NCI-H128 (cell line): ENCODE data around the gene LRWD1.

Source experiments
- DNase-seq: peaks from one replicate; lab custom pipeline; 2025; ENCODE audit not compliant: unreplicated experiment; lab: John Stamatoyannopoulos, UW

LRWD1 gene

DNA sequence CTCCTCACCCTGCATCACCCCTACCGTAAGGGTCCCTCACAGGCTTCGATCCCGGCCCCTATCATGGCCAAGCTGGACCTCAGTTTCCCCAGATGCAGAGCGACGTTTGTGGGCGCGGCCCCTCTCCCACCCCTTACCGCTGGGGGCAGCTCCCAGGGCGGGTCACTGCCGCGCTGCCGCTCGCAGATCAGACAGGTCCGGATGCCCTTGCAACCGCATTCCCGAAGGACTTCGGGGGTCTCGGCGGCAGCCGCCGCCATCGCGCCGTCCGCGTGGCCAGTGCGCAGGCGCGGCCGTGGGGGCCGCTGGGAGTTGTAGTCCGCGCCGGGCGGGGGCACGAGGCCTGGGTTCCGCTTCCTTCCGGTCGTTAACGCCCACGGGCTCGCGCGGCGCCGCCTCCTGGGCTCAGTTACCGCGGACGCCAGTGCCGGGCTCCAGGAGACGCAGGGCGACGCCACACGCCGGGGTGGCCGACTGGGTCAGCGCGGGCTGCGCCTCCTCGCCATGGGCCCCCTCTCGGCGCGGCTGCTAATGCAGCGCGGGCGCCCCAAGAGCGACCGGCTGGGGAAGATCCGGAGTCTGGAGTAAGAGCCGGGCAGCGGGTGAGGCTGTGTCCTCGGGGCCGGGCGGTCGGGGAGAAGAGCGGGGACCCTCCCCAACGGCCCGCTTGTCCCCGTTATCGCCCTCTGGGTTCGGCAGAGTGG lies at the start of gene LRWD1, which contains the start of gene ALKBH4:
Gene LRWD1, plus strand, starts transcription at position 408 of the 704 bp plus-strand sequence. Its CDS starts 97 bp downstream, at position 505.
Gene ALKBH4, minus strand, starts transcription at position 287 of the 704 bp plus-strand sequence. Its CDS starts 27 bp downstream, at position 260.
- DNase-seq = peak; percentile 72

DNA sequence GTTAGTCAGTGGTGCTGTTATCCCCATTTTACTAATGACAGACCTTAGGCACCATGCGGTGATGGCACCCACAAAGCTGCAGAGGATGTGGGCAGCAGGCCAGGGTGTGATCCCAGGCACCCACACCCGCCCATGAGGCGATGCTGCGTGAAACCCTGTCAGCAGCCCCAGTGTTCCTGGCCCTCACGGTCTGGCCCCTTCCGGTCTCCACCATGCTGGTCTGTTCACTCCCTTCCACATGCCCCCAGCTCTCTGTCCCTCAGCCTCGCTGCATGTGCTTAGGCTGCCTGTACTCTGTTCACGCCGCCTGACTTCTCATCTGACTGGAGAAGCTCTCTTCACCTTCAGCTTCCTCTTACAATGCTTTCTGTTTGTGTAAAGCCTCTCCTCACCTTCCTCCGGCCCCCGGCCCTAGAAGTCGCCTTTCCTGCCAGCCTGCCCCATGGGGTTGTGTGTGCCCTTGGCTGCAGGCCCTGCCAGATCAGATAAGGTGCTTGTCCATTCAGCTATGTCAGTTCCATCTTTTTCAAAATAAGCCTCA lies 49.0 kb upstream of the LRWD1 start:
- DNase-seq = no peak

DNA sequence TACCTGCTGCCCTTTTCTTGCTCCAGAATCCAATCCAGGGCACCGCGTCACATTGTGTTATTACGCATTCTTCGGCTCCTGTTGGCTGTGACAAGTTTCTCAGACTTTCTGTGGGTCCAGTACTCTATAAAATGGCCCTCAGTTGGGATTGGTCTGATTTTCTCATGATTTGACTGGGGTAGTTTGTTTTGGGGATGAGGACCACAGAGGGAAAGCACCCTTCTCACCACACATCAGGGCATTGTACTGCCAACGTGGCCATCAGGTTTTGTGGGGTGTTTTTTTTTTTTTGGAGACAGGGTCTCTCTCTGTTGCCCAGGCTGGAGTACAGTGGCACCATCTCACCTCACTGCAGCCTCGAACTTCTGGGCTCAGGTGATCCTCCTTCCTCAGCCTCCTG lies 48.4 kb upstream of the LRWD1 start:
- no peak for DNase-seq

DNA sequence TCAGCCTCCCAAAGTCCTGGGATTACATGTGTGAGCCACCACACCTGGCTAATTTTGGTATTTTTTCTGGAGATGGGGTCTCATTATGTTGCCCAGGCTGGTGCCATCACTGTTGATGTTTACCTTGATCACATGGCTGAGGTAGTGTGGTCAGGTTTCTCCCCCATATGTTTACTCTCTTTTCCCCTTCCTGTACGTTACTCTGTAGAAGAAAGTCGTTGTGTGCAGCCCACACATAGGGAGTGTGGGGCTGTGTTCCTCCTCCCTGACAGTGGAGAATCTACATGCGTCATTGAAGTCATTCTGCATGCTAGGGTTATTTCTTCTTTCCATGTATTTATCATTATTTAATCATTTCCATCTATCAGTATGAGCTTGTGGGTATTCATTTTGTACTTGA lies 47.7 kb upstream of the LRWD1 start:
- DNase-seq = no peak

DNA sequence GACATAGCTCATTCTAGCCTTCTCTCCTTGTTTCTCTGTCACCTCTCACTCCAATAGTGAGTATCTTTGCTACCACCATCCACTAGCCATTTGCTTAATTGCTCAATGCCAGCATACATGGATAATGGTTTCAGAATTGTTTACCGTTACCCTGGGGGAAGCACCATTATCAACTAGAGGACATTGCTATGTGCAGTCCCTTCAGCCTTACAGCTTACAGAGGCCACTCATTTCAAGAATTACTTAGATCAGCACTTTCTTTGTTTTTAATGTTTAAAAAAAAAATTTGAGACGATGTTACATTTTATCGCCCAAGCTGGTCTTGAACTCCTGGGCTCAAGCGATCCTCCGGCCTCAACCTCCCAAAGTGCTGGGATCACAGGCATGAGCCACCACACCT lies 46.2 kb upstream of the LRWD1 start:
- no peak for DNase-seq

DNA sequence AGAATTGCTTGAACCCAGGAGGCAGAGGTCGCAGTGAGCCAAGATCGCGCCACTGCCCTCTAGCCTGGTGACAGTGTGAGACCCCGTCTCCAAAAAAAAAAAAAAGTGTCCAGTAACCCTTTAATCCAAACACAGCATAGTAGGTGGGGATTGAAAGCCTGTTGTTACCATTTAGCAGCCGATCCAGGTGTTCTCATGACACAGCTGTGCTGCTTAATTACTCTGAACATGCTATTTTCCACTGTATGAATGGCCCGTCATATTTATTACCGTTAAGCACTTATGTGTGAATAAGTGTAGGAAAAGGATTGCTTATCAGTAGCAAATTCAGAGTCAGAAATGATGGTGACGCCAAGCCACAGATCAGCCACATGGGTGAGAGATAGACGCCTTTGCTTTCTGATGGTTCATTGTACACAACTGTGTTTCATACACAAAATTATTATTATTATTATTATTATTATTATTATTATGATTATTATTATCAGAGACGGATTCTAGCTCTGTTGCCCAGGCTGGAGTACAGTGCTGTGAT lies 43.0 kb upstream of the LRWD1 start:
- DNase-seq = no peak

DNA sequence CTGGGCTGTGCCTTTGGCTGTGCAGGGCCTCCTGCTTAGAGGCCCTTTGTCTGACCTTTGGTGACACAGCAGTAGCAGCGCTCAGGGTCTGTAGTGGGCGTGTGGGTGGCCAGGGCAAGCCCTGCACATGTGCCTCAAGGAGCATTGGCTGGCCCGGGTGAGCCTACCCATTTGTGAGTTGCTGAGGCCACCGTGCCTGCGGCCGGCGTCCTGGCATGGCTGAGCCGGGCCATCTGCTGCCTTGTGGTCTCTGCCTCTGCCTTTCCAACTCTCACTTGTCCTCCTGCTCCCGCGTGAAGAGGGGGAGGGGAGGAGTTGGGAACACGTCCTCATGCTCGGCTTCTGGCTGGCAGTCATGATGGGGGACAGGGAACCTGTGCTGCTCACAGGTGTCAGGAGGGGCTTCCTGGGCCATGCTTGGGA lies 40.6 kb upstream of the LRWD1 start:
- no peak for DNase-seq

DNA sequence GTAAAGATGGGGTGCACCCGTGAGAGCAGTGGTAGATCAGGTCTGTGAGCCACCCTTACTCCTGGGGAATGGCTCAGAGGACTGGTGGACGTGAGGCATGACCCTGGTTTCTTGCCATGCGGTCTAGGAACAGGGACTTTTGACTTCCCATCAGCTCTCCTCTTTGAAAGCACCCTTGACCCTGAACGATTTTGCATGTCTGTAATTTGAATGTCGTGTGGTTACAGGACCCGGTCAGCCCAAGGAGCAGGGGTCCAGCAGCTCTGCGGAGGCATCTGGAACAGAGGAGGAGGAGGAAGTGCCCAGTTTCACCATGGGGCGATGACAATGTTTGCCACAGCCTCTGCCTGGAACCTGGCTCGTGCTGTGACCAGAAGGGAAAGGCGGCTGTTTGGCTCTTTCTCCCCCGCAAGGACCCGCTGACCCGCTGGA lies 40.0 kb upstream of the LRWD1 start:
- DNase-seq = no peak

DNA sequence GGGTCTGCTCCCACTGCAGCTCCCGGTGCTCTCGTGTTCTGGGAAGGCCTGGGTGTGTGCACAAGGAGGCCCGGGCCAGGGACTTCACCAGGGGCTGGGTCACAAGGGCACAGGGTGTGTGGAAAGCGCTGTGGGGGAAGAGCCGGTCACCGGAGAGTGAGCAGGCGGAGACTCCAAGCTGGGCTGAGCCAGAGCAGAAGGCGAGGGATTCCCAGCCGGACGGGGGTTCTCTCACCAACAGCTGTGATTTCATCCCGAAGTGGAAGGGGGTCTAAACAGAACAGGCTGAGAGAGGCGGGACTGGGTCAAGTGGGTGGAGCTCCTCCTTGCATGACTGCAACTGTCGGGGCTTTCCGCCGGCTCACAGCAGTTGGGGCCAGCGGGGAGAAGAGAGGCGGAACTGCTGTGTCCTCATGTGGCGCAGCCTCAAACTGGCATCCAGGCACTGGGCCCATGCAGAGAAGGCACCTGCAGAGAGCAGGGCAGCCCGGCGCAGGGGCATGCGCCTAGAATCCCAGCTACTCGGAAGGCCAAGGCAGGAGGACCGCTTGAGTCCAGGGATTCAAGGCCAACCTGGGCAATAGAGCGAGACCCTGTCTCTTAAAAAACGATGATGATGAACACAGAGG lies 39.0 kb upstream of the LRWD1 start:
- no peak for DNase-seq

DNA sequence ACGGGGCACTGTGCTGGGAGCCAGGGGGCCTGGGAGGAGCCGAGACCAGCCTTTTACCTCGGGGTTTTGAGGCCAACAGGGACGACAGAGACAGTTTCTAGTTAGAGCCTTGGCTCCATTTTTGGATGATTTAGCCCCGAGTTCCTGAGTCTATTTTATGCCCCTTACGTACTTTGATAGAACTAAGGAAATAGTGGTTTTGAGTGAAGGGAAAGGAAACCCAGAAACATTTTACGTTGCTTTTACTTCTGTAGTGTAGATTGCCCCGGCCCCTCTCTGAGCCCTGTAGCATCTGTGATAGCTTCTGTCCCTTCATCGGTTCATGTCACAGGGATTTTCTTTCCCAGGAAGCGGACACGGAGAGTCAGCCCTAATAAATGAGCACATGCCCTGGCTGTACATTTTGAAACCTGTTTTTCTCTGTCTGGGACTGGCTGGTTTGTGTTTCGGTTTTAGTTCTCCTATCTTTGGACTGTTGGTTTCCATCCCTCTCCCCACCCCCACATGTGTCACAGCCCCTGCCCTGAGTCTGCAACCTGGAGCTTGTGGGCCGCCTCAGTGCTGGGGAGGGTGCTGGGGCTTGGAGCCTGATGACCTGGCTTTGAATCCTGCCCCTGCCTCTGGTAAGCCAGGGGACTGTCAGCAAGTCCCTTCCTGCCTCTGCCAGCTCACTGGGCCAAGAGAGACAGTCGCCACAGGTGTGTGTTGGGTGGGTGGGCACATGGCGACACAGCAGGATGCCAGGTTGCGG lies 38.3 kb upstream of the LRWD1 start:
- DNase-seq = no peak

DNA sequence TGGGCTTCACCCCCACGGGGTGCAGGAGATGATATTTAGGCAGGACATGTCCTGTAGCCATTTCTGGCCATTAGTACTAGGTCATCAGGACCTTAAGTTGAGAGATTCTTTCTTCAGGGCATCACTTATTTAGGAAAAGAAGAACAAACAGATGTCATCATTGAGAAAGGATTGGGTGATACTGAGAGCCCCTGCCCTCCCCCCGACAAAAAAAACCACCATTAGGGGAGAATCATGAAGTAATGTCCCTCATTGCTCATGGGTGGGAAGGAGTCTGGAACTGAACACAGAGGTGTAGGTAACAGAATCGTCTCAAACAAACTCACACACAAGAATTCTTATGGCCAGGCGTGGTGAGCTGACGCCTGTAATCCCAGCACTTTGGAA lies 37.8 kb upstream of the LRWD1 start:
- no peak for DNase-seq

DNA sequence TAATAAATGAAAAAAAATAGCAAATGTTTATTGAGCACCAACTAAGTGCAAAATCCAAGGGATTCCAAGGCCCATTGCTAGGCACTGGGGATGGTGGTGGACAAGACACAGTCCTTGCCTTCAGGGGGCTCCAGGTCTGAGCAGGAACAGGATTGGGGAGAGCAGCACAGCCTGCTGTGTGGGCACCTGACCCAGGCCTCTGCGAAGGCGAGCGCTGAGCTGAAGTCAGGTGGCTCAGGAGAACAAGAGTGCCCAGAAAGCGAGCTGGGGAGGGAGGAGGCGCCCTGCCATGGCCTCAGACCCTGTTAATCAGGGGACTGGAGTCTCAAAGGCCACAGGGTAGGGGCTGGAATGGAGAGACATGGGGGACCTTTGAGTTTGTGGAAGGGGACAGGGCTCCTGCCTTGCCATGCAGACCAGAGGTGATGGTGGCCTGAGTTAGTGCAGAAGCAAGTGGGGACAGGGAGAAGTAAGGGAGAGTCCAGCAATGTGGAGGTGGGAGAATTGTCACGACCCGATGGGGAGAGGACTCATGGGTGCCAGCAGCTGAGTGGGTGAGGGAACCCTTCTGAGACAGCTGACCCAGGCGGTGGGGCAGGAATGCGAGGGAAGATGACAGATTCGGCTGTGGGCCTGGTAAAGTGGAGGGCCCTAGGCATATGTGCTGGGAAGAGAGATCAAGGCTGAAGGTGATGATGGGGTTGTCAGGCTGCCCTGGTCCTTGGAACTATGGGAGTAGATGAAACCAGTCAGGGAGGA lies 35.5 kb upstream of the LRWD1 start:
- DNase-seq = no peak

DNA sequence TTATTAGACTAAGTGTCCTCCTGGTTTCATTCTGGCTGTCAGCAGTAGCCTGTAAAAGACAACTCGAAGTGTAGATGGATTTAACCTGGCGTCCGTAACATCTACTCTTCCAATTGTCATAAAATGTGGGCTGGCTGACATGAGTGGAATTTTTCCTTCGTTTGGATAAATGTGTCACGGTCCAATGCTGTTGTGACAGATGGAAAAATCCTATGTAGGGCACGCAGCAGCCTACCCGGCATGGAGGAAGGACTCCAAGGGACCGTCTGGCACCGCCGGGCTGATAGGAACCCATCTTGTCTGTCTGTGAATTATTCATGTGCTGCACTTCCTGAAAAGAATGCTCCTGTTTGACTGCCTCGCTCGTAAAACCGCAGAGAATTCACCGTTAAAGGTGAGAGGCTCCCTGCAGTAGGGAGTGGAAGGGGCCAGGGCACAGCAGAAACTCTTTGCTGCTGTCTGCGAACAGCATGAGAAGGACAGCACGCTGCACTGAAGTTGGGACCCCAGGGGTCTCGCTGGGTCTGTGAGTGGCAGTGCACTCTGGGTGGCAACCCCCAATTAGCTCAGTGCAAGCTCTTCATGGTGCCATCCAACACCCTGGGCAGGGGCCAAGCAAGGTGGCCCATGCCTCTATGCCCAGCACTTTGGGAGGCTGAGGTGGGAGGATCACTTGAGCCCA lies 33.0 kb upstream of the LRWD1 start:
- no peak for DNase-seq

DNA sequence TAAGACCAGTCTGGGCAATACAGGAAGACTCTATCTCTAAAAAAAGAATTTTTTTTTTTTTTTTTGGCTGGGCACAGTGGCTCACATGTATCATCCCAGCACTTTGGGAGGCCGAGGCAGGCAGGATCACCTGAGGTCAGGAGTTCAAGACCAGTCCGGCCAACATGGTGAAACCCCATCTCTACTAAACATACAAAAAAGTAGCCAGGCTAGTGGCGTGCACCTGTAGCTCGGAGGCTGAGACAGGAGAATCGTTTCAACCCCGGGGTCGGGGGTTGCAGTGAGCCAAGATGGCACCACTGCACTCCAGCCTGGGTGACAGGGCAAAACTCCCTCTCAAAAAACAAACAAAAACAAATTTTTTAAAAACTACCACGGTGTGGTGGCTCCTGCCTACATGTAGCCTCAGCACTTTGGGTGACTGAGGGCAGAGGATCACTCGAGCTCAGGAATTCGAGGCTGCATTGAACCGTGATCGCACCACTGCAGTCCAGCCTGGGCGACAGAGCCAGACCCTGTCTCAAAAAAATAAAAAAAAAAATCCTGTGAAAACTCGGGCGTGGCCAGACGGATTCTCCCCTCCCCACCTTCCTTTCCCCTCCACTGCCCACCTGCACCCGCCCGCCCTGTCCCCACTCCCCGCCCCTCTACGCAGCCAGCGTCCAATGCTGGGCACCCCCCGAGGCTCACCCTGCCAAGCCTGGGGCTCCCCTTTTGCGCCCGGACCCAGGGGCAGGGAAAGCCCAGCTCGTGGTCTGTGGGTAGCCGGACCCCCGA lies 32.2 kb upstream of the LRWD1 start:
- no peak for DNase-seq

DNA sequence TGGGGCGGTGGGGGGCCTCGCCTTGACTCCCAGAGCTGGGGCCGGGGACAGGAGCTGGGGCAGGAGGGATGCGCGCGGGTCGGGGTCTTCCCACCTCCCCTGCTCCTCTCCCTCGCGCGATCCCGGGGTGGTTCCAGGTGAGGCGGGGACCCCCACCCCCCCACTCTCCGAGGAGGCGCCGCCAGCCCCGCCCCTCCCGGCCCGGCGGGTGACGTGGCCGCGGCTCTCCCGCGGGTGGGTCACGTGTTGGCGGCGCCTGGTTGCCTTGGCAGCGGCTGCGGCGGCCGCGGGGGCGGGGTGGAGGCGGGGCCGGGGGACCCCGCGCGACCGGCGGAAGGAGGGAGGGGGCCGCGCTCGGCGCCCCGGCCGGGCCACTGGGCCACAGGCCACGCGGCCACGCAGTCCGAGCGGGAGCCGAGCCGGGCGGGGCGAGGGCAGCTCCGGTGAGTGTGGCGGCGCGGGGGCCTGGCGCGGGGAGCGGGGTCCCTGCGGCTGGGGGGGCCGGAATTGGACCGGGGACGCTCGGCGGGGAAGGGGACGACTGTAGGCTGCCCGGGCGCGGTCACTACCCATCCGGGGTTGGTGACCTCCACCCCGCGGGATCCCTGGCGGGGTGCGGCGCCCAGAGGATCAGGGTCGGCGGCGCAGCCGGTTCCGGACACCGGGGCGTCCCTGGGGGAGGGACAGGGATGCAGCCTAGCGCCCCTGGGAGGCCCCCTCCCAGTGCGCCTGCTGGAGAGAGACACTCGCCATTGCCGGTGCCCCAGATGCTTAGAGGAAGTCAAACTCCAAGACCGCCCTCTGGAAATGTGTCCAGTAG lies 31.4 kb upstream of the LRWD1 start, which contains the start of gene ORAI2:
Gene ORAI2, plus strand, starts transcription at position 357 of the 820 bp plus-strand sequence. CDS start 5,382 bp downstream, outside the sequence.
- peak; percentile 21 for DNase-seq

DNA sequence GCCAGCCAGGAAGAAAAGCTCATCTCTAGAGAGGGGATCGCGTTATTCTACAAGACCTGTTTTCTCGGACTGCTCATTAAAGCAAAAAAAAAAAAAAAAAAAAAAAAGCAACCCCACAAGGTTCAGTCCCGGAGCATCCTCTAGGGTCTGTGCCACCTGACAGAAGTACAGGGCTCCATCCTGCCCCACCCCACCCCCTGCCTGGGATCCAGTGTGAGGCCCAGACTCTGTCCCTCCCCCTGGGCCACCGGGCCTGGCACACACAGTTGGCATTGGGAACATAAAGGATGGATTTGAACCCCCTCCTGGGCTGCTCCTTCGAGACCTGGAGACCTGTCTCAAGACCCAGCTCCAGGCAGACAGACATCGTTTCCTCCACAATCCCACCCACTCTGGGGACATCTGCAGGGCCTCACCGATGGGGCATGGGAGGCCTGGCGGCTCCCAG lies 30.7 kb upstream of the LRWD1 start:
- DNase-seq = no peak

DNA sequence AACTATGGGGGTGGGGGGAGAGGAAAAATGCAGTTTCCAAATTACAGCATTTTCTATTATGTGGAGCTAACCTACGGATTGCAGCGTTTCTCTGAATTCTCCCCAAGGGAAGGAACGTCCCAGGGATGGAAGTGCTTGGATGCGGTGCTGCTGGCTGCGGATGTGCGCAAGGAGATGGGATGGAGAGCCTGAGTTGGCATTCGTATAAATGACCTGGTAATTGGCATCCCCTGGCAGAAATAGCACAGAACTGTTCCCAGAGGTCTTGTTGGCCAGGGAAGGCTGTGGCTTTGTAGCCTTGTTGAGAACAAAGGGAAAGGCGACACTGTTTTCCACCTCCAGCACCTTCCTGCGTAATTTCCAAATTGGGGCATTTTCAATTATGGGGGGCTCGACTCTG lies 28.7 kb upstream of the LRWD1 start:
- no peak for DNase-seq
